ENCODE results near the gene MDK. TPM values are rescaled to one million over a fixed set of nuclear protein-coding genes. Genes with fewer than 3 reads are reported as not detected.

Gene MDK
- total and polyA plus RNA-seq, 2 of the 4 experiments (the other 2 are of a cell fraction), result 25.8 to 377 TPM

GRCh38 chr11:46352063-46352841 lies 29.2 kb upstream of the MDK start:
- H2BK15ac ChIP-seq (ENCODE audit: low read depth, low read length), result no peak overlapping the region
- POLR2A ChIA-PET (ENCODE audit: unreplicated experiment), result no interaction called here
- 0 out of 2 replicates have a peak, but pooled peaks have one; percentile 4 for ATAC-seq (ENCODE audit: low read depth)

More at GRCh38 chr11:46352063-46352841, 29.2 kb upstream of the MDK start:
- TF ChIP-seq RFX5 (IDR thresholded peaks at IDR 0.05; ENCODE audit: low read depth, low read length) (no peak), CTCF (conservative IDR thresholded peaks at IDR 0.05; ENCODE audit: low read depth, low read length) (peak; percentile 77), FOS (IDR thresholded peaks at IDR 0.05; ENCODE audit: low read depth, low read length) (no peak), MAFK (IDR thresholded peaks at IDR 0.05; ENCODE audit: low read depth, low read length) (no peak), RAD21 (IDR thresholded peaks at IDR 0.05; ENCODE audit: low read length) (peak; percentile 75), SMC3 (IDR thresholded peaks at IDR 0.05; ENCODE audit: low read depth, low read length) (peak; percentile 73), CHD1 (IDR thresholded peaks at IDR 0.05; ENCODE audit: low read depth, low read length) (no peak), MAZ (IDR thresholded peaks at IDR 0.05; ENCODE audit: borderline replicate concordance, low read depth, low read length) (peak; percentile 13; the same call in 1 of the 2 replicates), POLR2A (IDR thresholded peaks at IDR 0.05; ENCODE audit: low read depth, low read length) (no peak)
- TF ChIP-seq, protein P1, sequence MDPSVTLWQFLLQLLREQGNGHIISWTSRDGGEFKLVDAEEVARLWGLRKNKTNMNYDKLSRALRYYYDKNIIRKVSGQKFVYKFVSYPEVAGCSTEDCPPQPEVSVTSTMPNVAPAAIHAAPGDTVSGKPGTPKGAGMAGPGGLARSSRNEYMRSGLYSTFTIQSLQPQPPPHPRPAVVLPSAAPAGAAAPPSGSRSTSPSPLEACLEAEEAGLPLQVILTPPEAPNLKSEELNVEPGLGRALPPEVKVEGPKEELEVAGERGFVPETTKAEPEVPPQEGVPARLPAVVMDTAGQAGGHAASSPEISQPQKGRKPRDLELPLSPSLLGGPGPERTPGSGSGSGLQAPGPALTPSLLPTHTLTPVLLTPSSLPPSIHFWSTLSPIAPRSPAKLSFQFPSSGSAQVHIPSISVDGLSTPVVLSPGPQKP (IDR thresholded peaks at IDR 0.05; ENCODE audit: borderline replicate concordance, low read depth, low read length), result no peak
- H3K9ac ChIP-seq (ENCODE audit: low read depth, low read length), result no peak overlapping the region
- CTCF ChIA-PET, result interaction anchor here (0.6 to 1.5 kb wide), 4 partner anchors 8 to 16 kb away, joined by 3 to 4 read pairs (median 4); no protein-coding TSS in a partner anchor
- no peaks in the 10 kb centered on the region for H3K27me3 ChIP-seq (ENCODE audit: control insufficient read depth, insufficient read depth, low read length)
- no peak overlapping the region for H3K23ac ChIP-seq (ENCODE audit: low read depth, low read length)
- DNase-seq, result no peak
- H3K36me3 ChIP-seq (ENCODE audit: control insufficient read depth, insufficient read depth, low read length), result no peaks in the 10 kb centered on the region
- no peak overlapping the region for H2BK120ac ChIP-seq (ENCODE audit: low read depth, low read length)
- no peak overlapping the region for H4K5ac ChIP-seq (ENCODE audit: low read depth, low read length)
- no peaks in the 10 kb centered on the region for H3K9me3 ChIP-seq (ENCODE audit: control insufficient read depth, insufficient read depth, low read length)
- H3K27ac ChIP-seq (ENCODE audit: insufficient read depth, low read length), result no peak overlapping the region
- no peak overlapping the region for H4K91ac ChIP-seq (ENCODE audit: insufficient read depth, low read depth, low read length)
- peaks cover 3% of the 10 kb centered on the region; the same call in 1 of the 2 replicates for H3K9me1 ChIP-seq (ENCODE audit: insufficient read depth, low read length)
- 48% methylated on average over 11 of the region's 33 CpGs; no CpG with 5 or more reads in 1 of the 2 experiments for WGBS, 2 experiments (ENCODE audit: extremely low coverage in 2 of 2, insufficient read length in 1 of 2)
- in situ Hi-C loops (cut with MboI; ENCODE audit: low sequenced_read_pairs) (no loop called here), intact Hi-C loops (cut with micrococcal nuclease) (no loop called here), dilution Hi-C loops (cut with HindIII; ENCODE audit: low sequenced_read_pairs, unreplicated experiment) (no loop called here)
- H3K4me2 ChIP-seq (ENCODE audit: low read depth, low read length), result no peak overlapping the region
- H2BK20ac ChIP-seq (ENCODE audit: low read depth, low read length), result no peak overlapping the region
- peaks cover 18% of the 10 kb centered on the region for H3K4me1 ChIP-seq (ENCODE audit: control insufficient read depth, insufficient read depth, low read length)
- H3K14ac ChIP-seq (replicated peaks; ENCODE audit: low read depth, low read length), result no peak overlapping the region
- H2AFZ ChIP-seq (replicated peaks; ENCODE audit: low read length, poor library complexity), result peak overlapping the region; percentile 69
- H3K56ac ChIP-seq (ENCODE audit: extremely low read depth, insufficient read depth, low read length), result no peak overlapping the region
- H2BK5ac ChIP-seq (ENCODE audit: low read depth, low read length, poor library complexity, severe bottlenecking), result no peak overlapping the region
- peak overlapping the region; percentile 81 for H2AK9ac ChIP-seq (replicated peaks; ENCODE audit: low read depth, low read length, poor library complexity)
- no peak overlapping the region for H3K4me3 ChIP-seq (ENCODE audit: insufficient read depth, low read depth, low read length)
- no peak overlapping the region for H3K4ac ChIP-seq (ENCODE audit: low read depth, low read length)
- H4K20me1 ChIP-seq (ENCODE audit: insufficient read depth, low read length), result peaks cover 40% of the 10 kb centered on the region
- H4K8ac ChIP-seq (ENCODE audit: low read depth in 2 of 2, low read length in 2 of 2), result no peak overlapping the region
- no peak overlapping the region for H3K18ac ChIP-seq (ENCODE audit: low read depth, low read length)
- H3K79me1 ChIP-seq (ENCODE audit: low read depth in 1 of 2, low read length in 2 of 2), result peaks cover 30 to 87% of the 10 kb centered on the region in 2 experiments
- BruUV-seq (replicated peaks), result no TSS peak
- H2AK5ac ChIP-seq (ENCODE audit: low read depth, low read length), result no peak overlapping the region

All from IMR-90 (cell line).